CD14-positive monocyte (primary cell): ENCODE results near the gene CUL1. TPM values are rescaled to one million over a fixed set of nuclear protein-coding genes. Genes with fewer than 3 reads are reported as not detected.

Experiments used
- DNase-seq, 3 donors: peaks; one replicate each; pipeline ENCODE4 v3.0.0-alpha.2; 2011 to 2022
- H2AFZ ChIP-seq: 2 replicates; pipeline ENCODE4 v1.6.0; 2012; ENCODE audit warnings: mild to moderate bottlenecking, low read depth, low read length, inconsistent platforms; ENCODE audit not compliant: insufficient read depth, poor library complexity, severe bottlenecking
- H3K27ac ChIP-seq, 2 donors: 1 replicate in 1 of 2; 2 replicates in 1 of 2; pipeline ENCODE4 v1.5.1; 2012 to 2013; ENCODE audit warnings: low read length in 2 of 2, control low read depth in 1 of 2, inconsistent platforms in 1 of 2, low read depth in 1 of 2, mild to moderate bottlenecking in 1 of 2
- H3K27me3 ChIP-seq, 2 donors: one replicate each; pipeline versions ENCODE4 v1.6.0 to v1.6.1; 2011 to 2013; ENCODE audit warnings: low read length in 2 of 2; ENCODE audit not compliant: control insufficient read depth in 2 of 2, insufficient read depth in 2 of 2
- H3K36me3 ChIP-seq, 2 donors: replicated peaks in 1 of 2; 1 replicate in 1 of 2; 2 replicates in 1 of 2; pipeline versions ENCODE4 v1.5.1 to v1.6.1; 2012 to 2013; ENCODE audit warnings: low read length in 2 of 2, control low read depth in 1 of 2, inconsistent platforms in 1 of 2, mild to moderate bottlenecking in 1 of 2; ENCODE audit not compliant: insufficient read depth in 2 of 2, control insufficient read depth in 1 of 2
- H3K4me1 ChIP-seq, 2 donors: 1 replicate in 1 of 2; 2 replicates in 1 of 2; pipeline versions ENCODE4 v1.5.1 to v1.6.1; 2012 to 2013; ENCODE audit warnings: low read length in 2 of 2, control low read depth in 1 of 2, inconsistent platforms in 1 of 2, mild to moderate bottlenecking in 1 of 2, moderate library complexity in 1 of 2; ENCODE audit not compliant: insufficient read depth in 2 of 2, control insufficient read depth in 1 of 2
- H3K4me2 ChIP-seq: replicated peaks from 2 replicates; pipeline ENCODE3; 2012; ENCODE audit warnings: low read length, moderate library complexity, mild to moderate bottlenecking; ENCODE audit not compliant: poor library complexity, severe bottlenecking; ENCODE audit errors: extremely low read depth
- H3K4me3 ChIP-seq, 3 experiments: fragments of 200-600 bp in 1 of 3; sonication (generic) in 1 of 3; replicated peaks in 1 of 3; 1 replicate in 2 of 3; 2 replicates in 1 of 3; pipeline ENCODE4 v1.5.1; 2011 to 2013; ENCODE audit warnings: low read length in 3 of 3, mild to moderate bottlenecking in 3 of 3, control low read depth in 2 of 3, low read depth in 2 of 3, inconsistent platforms in 1 of 3, moderate library complexity in 1 of 3
- H3K79me2 ChIP-seq: 2 replicates; pipeline ENCODE4 v1.6.0; 2012; ENCODE audit warnings: mild to moderate bottlenecking, control low read depth, inconsistent platforms, low read length, moderate library complexity; ENCODE audit not compliant: insufficient read depth
- H3K9ac ChIP-seq: 2 replicates; pipeline ENCODE4 v1.6.0; 2017; ENCODE audit warnings: low read length, mild to moderate bottlenecking; ENCODE audit not compliant: insufficient read depth, poor library complexity, severe bottlenecking
- H3K9me3 ChIP-seq, 2 donors: replicated peaks in 1 of 2; 1 replicate in 1 of 2; 2 replicates in 1 of 2; pipeline versions ENCODE4 v1.5.1 to v1.6.1; 2012 to 2013; ENCODE audit warnings: low read length in 2 of 2, control low read depth in 1 of 2; ENCODE audit not compliant: control insufficient read depth in 1 of 2, insufficient read depth in 1 of 2
- H4K20me1 ChIP-seq: 2 replicates; pipeline ENCODE4 v1.6.0; 2012; ENCODE audit warnings: mild to moderate bottlenecking, low read length, control low read depth, moderate library complexity; ENCODE audit not compliant: insufficient read depth
- H3K27ac Mint-ChIP-seq, 7 donors: one replicate each; pipeline ENCODE4 v1.8.0; 2020; ENCODE audit warnings: mild to moderate bottlenecking in 7 of 7, mixed read lengths in 7 of 7, moderate library complexity in 6 of 7, inconsistent platforms in 2 of 7
- H3K27me3 Mint-ChIP-seq, 3 donors: one replicate each; pipeline ENCODE4 v1.8.0; 2021 to 2022; ENCODE audit warnings: low read depth in 3 of 3, mild to moderate bottlenecking in 3 of 3, mixed read lengths in 3 of 3, moderate library complexity in 3 of 3, inconsistent platforms in 1 of 3
- H3K36me3 Mint-ChIP-seq, 2 donors: one replicate each; pipeline ENCODE4 v1.8.0; 2020; ENCODE audit warnings: mixed read lengths in 2 of 2, inconsistent platforms in 1 of 2, mild to moderate bottlenecking in 1 of 2
- H3K4me1 Mint-ChIP-seq: one replicate; pipeline ENCODE4 v1.8.0; 2020; ENCODE audit warnings: mild to moderate bottlenecking, mixed read lengths
- H3K4me3 Mint-ChIP-seq, 2 donors: one replicate each; pipeline ENCODE4 v1.8.0; 2020; ENCODE audit warnings: mild to moderate bottlenecking in 2 of 2, mixed read lengths in 2 of 2, moderate library complexity in 1 of 2
- H3K9me3 Mint-ChIP-seq, 7 donors: one replicate each; pipeline ENCODE4 v1.8.0; 2020 to 2022; ENCODE audit warnings: mixed read lengths in 7 of 7, mild to moderate bottlenecking in 6 of 7, moderate library complexity in 6 of 7, inconsistent platforms in 2 of 7
- WGBS: methylation state at CpG from one replicate; pipeline ENCODE4 v1.1.5; 2013; ENCODE audit warnings: missing lambda C conversion rate; ENCODE audit not compliant: insufficient coverage; 5-methylcytosine and 5-hydroxymethylcytosine counted together
- intact Hi-C, 2 donors: fragments of 100-400 bp; cut with micrococcal nuclease; formaldehyde crosslinking; loops; one replicate each; pipeline versions ENCODE4 v1.15.0 to v1.15.1; 2023
- polyA plus RNA-seq, 3 donors: library from polyadenylated mRNA; depleted of rRNA in 1 of 3; unstranded in 2 of 3; stranded (reverse) in 1 of 3; fragments of 300-500 nt in 2 of 3; fragments of >200 nt in 1 of 3; fragmentation: Illumina TruSeq in 2 of 3; gene quantifications; 1 replicate in 2 of 3; 2 replicates in 1 of 3; pipeline ENCODE4 v1.2.3, GENCODE V29; 2012 to 2021
- TF ChIP-seq, protein P1 (sequence below): fragments of 200-600 bp; IDR thresholded peaks from one replicate; pipeline ENCODE4 v1.8.0; 2022; ENCODE audit warnings: antibody characterized with exemption, mild to moderate bottlenecking

Gene CUL1
- polyA plus RNA-seq, 3 donors: 22.8 to 32.6 (median 23.9) TPM

DNA sequence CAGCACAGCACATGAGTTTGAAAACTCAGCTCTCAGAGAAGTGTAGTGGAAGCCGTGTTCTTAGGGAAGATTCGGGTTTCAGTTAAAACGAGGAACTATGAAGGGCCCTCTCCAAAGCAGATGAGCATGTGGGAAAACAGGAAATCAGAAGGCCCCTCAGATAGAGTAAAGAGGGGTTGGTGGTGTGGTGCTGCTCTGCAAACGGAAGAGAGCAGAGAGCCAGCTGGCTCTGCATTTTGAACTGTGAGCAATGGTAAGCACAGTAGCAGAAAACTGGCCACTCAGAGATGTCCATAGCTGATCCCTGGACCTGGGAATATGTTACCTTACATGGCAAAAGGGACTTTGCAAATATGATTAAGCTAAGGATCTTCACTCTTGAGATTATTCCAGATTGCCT is 27.9 kb upstream of the CUL1 start:
- H3K4me3 Mint-ChIP-seq: no peak overlapping the region
- peaks cover 0 to 3% of the 10 kb centered on the region in 2 donors for H3K36me3 Mint-ChIP-seq
- H3K27ac Mint-ChIP-seq: peak overlapping the region in 1 of 7 donors; percentile 69

DNA sequence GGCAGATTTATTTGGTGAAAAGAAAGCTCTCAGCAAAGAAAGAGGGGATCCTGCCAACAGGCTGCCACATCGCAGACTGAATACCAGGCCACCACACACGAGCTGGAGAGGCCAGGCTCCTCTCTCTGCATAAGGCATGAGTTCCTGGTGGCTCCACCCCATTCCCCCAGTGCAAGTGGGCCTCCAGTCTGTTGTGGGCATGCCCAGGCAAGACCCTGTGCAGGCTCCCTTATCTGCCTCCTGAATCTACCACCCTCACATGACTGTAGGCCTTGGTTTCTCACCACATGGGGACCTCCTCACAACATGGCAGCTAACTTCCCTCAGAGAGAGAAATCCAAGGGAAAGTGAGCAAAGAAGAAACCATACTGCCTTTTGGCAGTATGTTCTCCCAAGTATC is 26.7 kb upstream of the CUL1 start:
- H3K9me3 Mint-ChIP-seq: peaks cover 11 to 29% (median 18%) of the 10 kb centered on the region in 7 donors
- 100% methylated on average over 1 of the region's 2 CpGs for WGBS
- Histone ChIP-seq H3K27me3 (no peaks in the 10 kb centered on the region), H3K9ac (no peak overlapping the region), H3K36me3 (no peaks in the 10 kb centered on the region), H3K4me2 (no peak overlapping the region), H3K79me2 (no peaks in the 10 kb centered on the region), H4K20me1 (no peaks in the 10 kb centered on the region), H3K4me3 (no peak overlapping the region), H3K4me1 (peaks cover 5 to 6% of the 10 kb centered on the region in 2 donors), H2AFZ (no peak overlapping the region), H3K9me3 (peaks cover 10 to 20% of the 10 kb centered on the region in 2 donors), H3K27ac (no peak overlapping the region)
- H3K4me3 Mint-ChIP-seq: no peak overlapping the region
- no peak for DNase-seq
- peaks cover 12% of the 10 kb centered on the region for H3K4me1 Mint-ChIP-seq
- H3K36me3 Mint-ChIP-seq: peaks cover 0 to 3% of the 10 kb centered on the region in 2 donors
- H3K27ac Mint-ChIP-seq: no peak overlapping the region
- H3K27me3 Mint-ChIP-seq: peaks cover 0 to 4% (median 0%) of the 10 kb centered on the region in 3 donors
- intact Hi-C loops: no loop called here
- TF ChIP-seq, protein P1, sequence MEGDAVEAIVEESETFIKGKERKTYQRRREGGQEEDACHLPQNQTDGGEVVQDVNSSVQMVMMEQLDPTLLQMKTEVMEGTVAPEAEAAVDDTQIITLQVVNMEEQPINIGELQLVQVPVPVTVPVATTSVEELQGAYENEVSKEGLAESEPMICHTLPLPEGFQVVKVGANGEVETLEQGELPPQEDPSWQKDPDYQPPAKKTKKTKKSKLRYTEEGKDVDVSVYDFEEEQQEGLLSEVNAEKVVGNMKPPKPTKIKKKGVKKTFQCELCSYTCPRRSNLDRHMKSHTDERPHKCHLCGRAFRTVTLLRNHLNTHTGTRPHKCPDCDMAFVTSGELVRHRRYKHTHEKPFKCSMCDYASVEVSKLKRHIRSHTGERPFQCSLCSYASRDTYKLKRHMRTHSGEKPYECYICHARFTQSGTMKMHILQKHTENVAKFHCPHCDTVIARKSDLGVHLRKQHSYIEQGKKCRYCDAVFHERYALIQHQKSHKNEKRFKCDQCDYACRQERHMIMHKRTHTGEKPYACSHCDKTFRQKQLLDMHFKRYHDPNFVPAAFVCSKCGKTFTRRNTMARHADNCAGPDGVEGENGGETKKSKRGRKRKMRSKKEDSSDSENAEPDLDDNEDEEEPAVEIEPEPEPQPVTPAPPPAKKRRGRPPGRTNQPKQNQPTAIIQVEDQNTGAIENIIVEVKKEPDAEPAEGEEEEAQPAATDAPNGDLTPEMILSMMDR: no peak

More for the DNA sequence above, 27.9 kb upstream of the CUL1 start:
- peaks cover 12% of the 10 kb centered on the region for H3K4me1 Mint-ChIP-seq
- H2AFZ ChIP-seq: peak overlapping the region; percentile 33
- no peaks in the 10 kb centered on the region for H3K27me3 ChIP-seq
- no peaks in the 10 kb centered on the region for H4K20me1 ChIP-seq
- peaks cover 5 to 6% of the 10 kb centered on the region in 2 donors for H3K4me1 ChIP-seq
- H3K4me2 ChIP-seq: no peak overlapping the region
- no peak for DNase-seq
- TF ChIP-seq, protein P1: no peak
- no peak overlapping the region for H3K4me3 ChIP-seq
- H3K9me3 Mint-ChIP-seq: peaks cover 11 to 28% (median 19%) of the 10 kb centered on the region in 7 donors
- no peak overlapping the region for H3K27ac ChIP-seq
- intact Hi-C loops: no loop called here
- WGBS: 7% methylated on average over 4 of the region's 4 CpGs
- peaks cover 10 to 20% of the 10 kb centered on the region in 2 donors for H3K9me3 ChIP-seq
- H3K27me3 Mint-ChIP-seq: peaks cover 0 to 1% (median 1%) of the 10 kb centered on the region in 3 donors
- H3K36me3 ChIP-seq: no peaks in the 10 kb centered on the region
- H3K9ac ChIP-seq: no peak overlapping the region
- H3K79me2 ChIP-seq: no peaks in the 10 kb centered on the region
